SK-N-SH (cell line): ENCODE measurements around the gene MXD3. TPM values are rescaled to one million over a fixed set of nuclear protein-coding genes. Genes with fewer than 3 reads are reported as not detected.

Source experiments
- CTCF ChIA-PET: fragments of 300-600, 350-600 bp; formaldehyde crosslinking; extraction: SDS; loops from one replicate; lab custom pipeline; 2021; lab: Yijun Ruan, JAX
- POLR2A ChIA-PET: fragments of 350-600 bp; sonication (Branson Sonifier 250); formaldehyde crosslinking; extraction: SDS; loops from one replicate; lab custom pipeline; 2020; ENCODE audit warnings: antibody characterized with exemption, inconsistent platforms; lab: Yijun Ruan, JAX
- DNase-seq: peaks from one replicate; pipeline ENCODE4 v3.0.0; 2012
- H2AFZ ChIP-seq: fragments of 200-600 bp; sonication (generic); 2 replicates; pipeline ENCODE4 v1.8.1; 2016; ENCODE audit warnings: antibody characterized with exemption, mild to moderate bottlenecking, low read depth
- H3F3A ChIP-seq: fragments of 200-600 bp; sonication (generic); replicated peaks from 2 replicates; pipeline ENCODE3; 2016; ENCODE audit warnings: antibody characterized with exemption, mild to moderate bottlenecking; ENCODE audit not compliant: insufficient read depth
- H3K27ac ChIP-seq, 2 experiments: fragments of 200-500 bp in 1 of 2; fragments of 200-600 bp in 1 of 2; sonication (Bioruptor generic) in 1 of 2; sonication (generic), shearing (Covaris generic) in 1 of 2; 2 replicates each; pipeline versions ENCODE4 v1.5.1 to v1.6.1; 2014 to 2016; ENCODE audit warnings: low read depth in 2 of 2, inconsistent platforms in 1 of 2, low read length in 1 of 2, mild to moderate bottlenecking in 1 of 2, mixed read lengths in 1 of 2
- H3K27me3 ChIP-seq: fragments of 200-600 bp; sonication (generic), shearing (Covaris generic); 2 replicates; pipeline ENCODE4 v1.6.1; 2016; ENCODE audit warnings: mixed run types; ENCODE audit not compliant: insufficient read depth
- H3K36me3 ChIP-seq, 2 experiments: fragments of 200-500 bp in 1 of 2; fragments of 200-600 bp in 1 of 2; sonication (Bioruptor generic) in 1 of 2; sonication (generic) in 1 of 2; replicated peaks in 1 of 2; 2 replicates each; pipeline versions ENCODE3 to v1.5.1; 2014 to 2016; ENCODE audit warnings: low read length in 1 of 2, mild to moderate bottlenecking in 1 of 2; ENCODE audit not compliant: insufficient read depth in 2 of 2, control insufficient read depth in 1 of 2
- H3K4me1 ChIP-seq, 2 experiments: fragments of 200-500 bp in 1 of 2; fragments of 200-600 bp in 1 of 2; sonication (Bioruptor generic) in 1 of 2; sonication (generic), shearing (Covaris generic) in 1 of 2; 2 replicates each; pipeline versions ENCODE4 v1.5.1 to v1.6.1; 2014 to 2016; ENCODE audit warnings: low read depth in 1 of 2, low read length in 1 of 2, mixed run types in 1 of 2; ENCODE audit not compliant: insufficient read depth in 2 of 2, control insufficient read depth in 1 of 2
- H3K4me2 ChIP-seq: fragments of 200-600 bp; sonication (generic), shearing (Covaris generic); 2 replicates; pipeline ENCODE4 v1.6.1; 2017; ENCODE audit warnings: mixed run types
- H3K4me3 ChIP-seq, 2 experiments: fragments of 200-500 bp in 1 of 2; fragments of 200-600 bp in 1 of 2; sonication (Bioruptor generic) in 1 of 2; sonication (generic), shearing (Covaris generic) in 1 of 2; 2 replicates each; pipeline versions ENCODE4 v1.5.1 to v1.8.1; 2014 to 2016; ENCODE audit warnings: low read depth in 2 of 2, inconsistent platforms in 1 of 2, low read length in 1 of 2, mild to moderate bottlenecking in 1 of 2, mixed read lengths in 1 of 2, moderate library complexity in 1 of 2
- H3K79me2 ChIP-seq: fragments of 200-600 bp; sonication (generic); 2 replicates; pipeline ENCODE4 v1.8.1; 2017; ENCODE audit warnings: mild to moderate bottlenecking; ENCODE audit not compliant: insufficient read depth
- H3K9ac ChIP-seq: fragments of 200-600 bp; sonication (generic); 2 replicates; pipeline ENCODE4 v1.6.1; 2017; ENCODE audit warnings: mixed run types
- H3K9me2 ChIP-seq: fragments of 200-600 bp; sonication (generic); 2 replicates; pipeline ENCODE4 v1.6.1; 2017; ENCODE audit warnings: mixed run types
- H3K9me3 ChIP-seq: fragments of 200-600 bp; sonication (generic); 2 replicates; pipeline ENCODE4 v1.6.1; 2017; ENCODE audit warnings: mixed run types, mild to moderate bottlenecking, moderate library complexity
- H4K20me1 ChIP-seq: fragments of 200-600 bp; sonication (generic); 2 replicates; pipeline ENCODE4 v1.6.1; 2017; ENCODE audit warnings: mild to moderate bottlenecking, mixed run types; ENCODE audit not compliant: insufficient read depth
- ELF1 ChIP-seq: IDR thresholded peaks from 2 replicates; pipeline ENCODE4 v1.4.0; 2012
- EZH2phosphoT487 ChIP-seq: fragments of 200-600 bp; sonication (generic); IDR thresholded peaks from 2 replicates; pipeline ENCODE4 v1.6.1; 2017; ENCODE audit warnings: low read depth, mixed run types, mild to moderate bottlenecking, antibody characterized with exemption, moderate library complexity, borderline replicate concordance
- FOSL2 ChIP-seq: IDR thresholded peaks from 2 replicates; pipeline ENCODE4 v1.4.0; 2012; ENCODE audit warnings: low read depth, mild to moderate bottlenecking, moderate library complexity, borderline replicate concordance
- GABPA ChIP-seq: IDR thresholded peaks from 2 replicates; pipeline ENCODE4 v1.4.0; 2012; ENCODE audit warnings: low read depth, mild to moderate bottlenecking
- GATA2 ChIP-seq: sonication (generic); formaldehyde crosslinking; IDR thresholded peaks from 2 replicates; pipeline ENCODE4 v1.5.0; 2020; ENCODE audit warnings: mild to moderate bottlenecking, missing genetic modification reagents
- JUND ChIP-seq: IDR thresholded peaks from 2 replicates; pipeline ENCODE4 v1.4.0; 2012
- NFIC ChIP-seq: IDR thresholded peaks from 2 replicates; pipeline ENCODE4 v1.4.0; 2012; ENCODE audit warnings: borderline replicate concordance
- POLR2AphosphoS5 ChIP-seq: IDR thresholded peaks from 2 replicates; pipeline ENCODE4 v1.6.1; 2012; ENCODE audit warnings: low read depth, low read length
- RFX5 ChIP-seq: IDR thresholded peaks from 2 replicates; pipeline ENCODE4 v1.6.1; 2012; ENCODE audit warnings: mild to moderate bottlenecking, improper control_type of control experiment, low read length
- RXRA ChIP-seq: IDR thresholded peaks from 2 replicates; pipeline ENCODE4 v1.4.0; 2012; ENCODE audit warnings: low read depth, mild to moderate bottlenecking, borderline replicate concordance
- TAF1 ChIP-seq: IDR thresholded peaks from 2 replicates; pipeline ENCODE4 v1.6.1; 2012; ENCODE audit warnings: low read depth, mild to moderate bottlenecking, low read length, moderate library complexity, borderline replicate concordance
- TCF12 ChIP-seq: IDR thresholded peaks from 2 replicates; pipeline ENCODE4 v1.4.0; 2012
- YY1 ChIP-seq: IDR thresholded peaks from 2 replicates; pipeline ENCODE4 v1.4.0; 2012; ENCODE audit warnings: low read depth, mild to moderate bottlenecking
- WGBS: methylation state at CpG from one replicate; pipeline ENCODE4 v1.1.6; 2017; ENCODE audit warnings: low lambda C conversion rate; 5-methylcytosine and 5-hydroxymethylcytosine counted together
- polyA plus RNA-seq, 3 experiments: library from polyadenylated mRNA; depleted of rRNA; stranded (reverse); fragments of >200 nt; gene quantifications; 2 replicates each; pipeline ENCODE4 v1.2.3, GENCODE V29; 2012
- TF ChIP-seq, protein P1 (sequence below): IDR thresholded peaks from 2 replicates; pipeline ENCODE4; 2012
- TF ChIP-seq, protein P2 (sequence below): IDR thresholded peaks from 2 replicates; pipeline ENCODE4 v1.4.0; 2012; ENCODE audit warnings: low read depth
- TF ChIP-seq, protein P3 (sequence below): fragments of 150-350 bp; IDR thresholded peaks from 2 replicates; pipeline ENCODE4 v1.6.1; 2017; ENCODE audit warnings: antibody characterized with exemption, low read length, low read depth, borderline replicate concordance
- TF ChIP-seq, protein P4 (sequence below): IDR thresholded peaks from 2 replicates; pipeline ENCODE4 v1.6.1; 2012; ENCODE audit warnings: mild to moderate bottlenecking, low read depth, low read length, moderate library complexity
- TF ChIP-seq, protein P5 (sequence below): IDR thresholded peaks from 2 replicates; pipeline ENCODE4 v1.4.0; 2012; ENCODE audit warnings: low read depth, borderline replicate concordance

The MXD3 gene
- polyA plus RNA-seq, 1 of the 3 experiments (the other 2 are of a cell fraction), result 22.6 TPM

DNA sequence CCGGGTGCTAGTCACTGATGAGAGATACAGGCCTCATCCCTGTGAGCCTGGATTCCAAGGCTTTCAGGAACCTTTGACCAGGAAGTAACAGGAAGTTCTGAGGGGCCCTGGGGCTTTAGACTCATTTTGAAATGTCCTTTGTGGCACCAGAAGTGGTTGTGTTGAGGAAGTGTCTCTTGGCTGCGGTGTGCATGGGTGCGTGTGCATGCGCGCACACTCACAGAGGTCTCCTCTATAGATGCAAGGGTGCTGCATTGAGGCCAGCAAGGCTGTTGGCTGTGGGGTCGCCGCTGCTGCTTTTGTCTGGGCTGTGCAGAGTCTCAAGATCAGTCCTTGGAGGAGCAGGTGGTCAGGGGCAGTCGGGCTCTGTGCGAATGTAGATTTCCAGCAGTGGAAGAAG is 15.8 kb downstream of the MXD3 start:
- TF ChIP-seq POLR2AphosphoS5 (no peak), GABPA (no peak), TCF12 (no peak), YY1 (no peak), GATA2 (CRISPR knock-in tag) (no peak), JUND (no peak)
- TF ChIP-seq, protein P1, sequence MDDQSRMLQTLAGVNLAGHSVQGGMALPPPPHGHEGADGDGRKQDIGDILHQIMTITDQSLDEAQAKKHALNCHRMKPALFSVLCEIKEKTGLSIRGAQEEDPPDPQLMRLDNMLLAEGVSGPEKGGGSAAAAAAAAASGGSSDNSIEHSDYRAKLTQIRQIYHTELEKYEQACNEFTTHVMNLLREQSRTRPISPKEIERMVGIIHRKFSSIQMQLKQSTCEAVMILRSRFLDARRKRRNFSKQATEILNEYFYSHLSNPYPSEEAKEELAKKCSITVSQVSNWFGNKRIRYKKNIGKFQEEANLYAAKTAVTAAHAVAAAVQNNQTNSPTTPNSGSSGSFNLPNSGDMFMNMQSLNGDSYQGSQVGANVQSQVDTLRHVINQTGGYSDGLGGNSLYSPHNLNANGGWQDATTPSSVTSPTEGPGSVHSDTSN, result no peak
- TF ChIP-seq, protein P2, sequence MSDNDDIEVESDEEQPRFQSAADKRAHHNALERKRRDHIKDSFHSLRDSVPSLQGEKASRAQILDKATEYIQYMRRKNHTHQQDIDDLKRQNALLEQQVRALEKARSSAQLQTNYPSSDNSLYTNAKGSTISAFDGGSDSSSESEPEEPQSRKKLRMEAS, result no peak
- TF ChIP-seq, protein P3, sequence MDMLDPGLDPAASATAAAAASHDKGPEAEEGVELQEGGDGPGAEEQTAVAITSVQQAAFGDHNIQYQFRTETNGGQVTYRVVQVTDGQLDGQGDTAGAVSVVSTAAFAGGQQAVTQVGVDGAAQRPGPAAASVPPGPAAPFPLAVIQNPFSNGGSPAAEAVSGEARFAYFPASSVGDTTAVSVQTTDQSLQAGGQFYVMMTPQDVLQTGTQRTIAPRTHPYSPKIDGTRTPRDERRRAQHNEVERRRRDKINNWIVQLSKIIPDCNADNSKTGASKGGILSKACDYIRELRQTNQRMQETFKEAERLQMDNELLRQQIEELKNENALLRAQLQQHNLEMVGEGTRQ, result no peak
- Histone ChIP-seq H3K9ac (no peak overlapping the region), H3K27me3 (no peaks in the 10 kb centered on the region), H3K4me2 (no peak overlapping the region), H3K36me3 (peaks cover 28 to 78% of the 10 kb centered on the region in 2 experiments), H3F3A (peaks cover 7% of the 10 kb centered on the region), H3K4me3 (no peak overlapping the region), H3K9me3 (no peaks in the 10 kb centered on the region), H3K4me1 (peaks cover 0 to 2% of the 10 kb centered on the region in 2 experiments; a peak in 1 of 4 replicates), H3K9me2 (no peaks in the 10 kb centered on the region), H4K20me1 (no peaks in the 10 kb centered on the region), H2AFZ (no peak overlapping the region), H3K27ac (no peak overlapping the region), H3K79me2 (no peaks in the 10 kb centered on the region)
- WGBS, result 97% methylated on average over 8 of the region's 9 CpGs
- ChIA-PET POLR2A (no interaction called here), CTCF (interaction anchor here (0.8 to 1.9 kb wide), 2 partner anchors 14 to 182 kb away, joined by 3 to 4 read pairs; no protein-coding TSS in a partner anchor)
- no peak for DNase-seq

DNA sequence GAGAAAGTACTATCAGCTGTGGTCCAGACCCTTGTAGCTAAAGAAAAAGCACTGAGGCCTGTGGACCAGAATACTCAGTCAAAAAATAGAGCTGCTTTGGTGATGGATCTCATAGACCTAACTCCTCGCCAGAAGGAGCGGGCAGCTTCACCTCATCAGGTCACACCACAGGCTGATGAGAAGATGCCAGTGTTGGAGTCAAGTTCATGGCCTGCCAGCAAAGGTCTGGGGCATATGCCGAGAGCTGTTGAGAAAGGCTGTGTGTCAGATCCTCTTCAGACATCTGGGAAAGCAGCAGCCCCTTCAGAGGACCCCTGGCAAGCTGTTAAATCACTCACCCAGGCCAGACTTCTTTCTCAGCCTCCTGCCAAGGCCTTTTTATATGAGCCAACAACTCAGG is 17.1 kb downstream of the MXD3 start:
- H2AFZ ChIP-seq, result no peak overlapping the region
- no peaks in the 10 kb centered on the region for H4K20me1 ChIP-seq
- CTCF ChIA-PET, result interaction anchor here (0.7 to 2.4 kb wide), 7 partner anchors 7 to 183 kb away, joined by 3 to 8 read pairs (median 5); partner anchors contain the start of genes PRELID1 and RAB24
- DNase-seq, result no peak
- H3K4me1 ChIP-seq, result peaks cover 0 to under 1% of the 10 kb centered on the region in 2 experiments; a peak in 1 of 4 replicates
- H3K9me3 ChIP-seq, result no peaks in the 10 kb centered on the region
- H3F3A ChIP-seq, result no peaks in the 10 kb centered on the region
- POLR2A ChIA-PET, result no interaction called here
- H3K27me3 ChIP-seq, result no peaks in the 10 kb centered on the region
- peaks cover 41 to 73% of the 10 kb centered on the region in 2 experiments for H3K36me3 ChIP-seq
- no peak overlapping the region for H3K27ac ChIP-seq
- H3K4me2 ChIP-seq, result no peak overlapping the region
- H3K9ac ChIP-seq, result no peak overlapping the region
- no peak overlapping the region for H3K4me3 ChIP-seq
- 95% methylated on average over 2 of the region's 3 CpGs for WGBS
- no peaks in the 10 kb centered on the region for H3K9me2 ChIP-seq
- no peaks in the 10 kb centered on the region for H3K79me2 ChIP-seq
- TF ChIP-seq RXRA, result no peak
- no peak for TF ChIP-seq JUND
- TF ChIP-seq, protein P3, result no peak
- no peak for TF ChIP-seq GATA2 (CRISPR knock-in tag)
- TF ChIP-seq, protein P4, sequence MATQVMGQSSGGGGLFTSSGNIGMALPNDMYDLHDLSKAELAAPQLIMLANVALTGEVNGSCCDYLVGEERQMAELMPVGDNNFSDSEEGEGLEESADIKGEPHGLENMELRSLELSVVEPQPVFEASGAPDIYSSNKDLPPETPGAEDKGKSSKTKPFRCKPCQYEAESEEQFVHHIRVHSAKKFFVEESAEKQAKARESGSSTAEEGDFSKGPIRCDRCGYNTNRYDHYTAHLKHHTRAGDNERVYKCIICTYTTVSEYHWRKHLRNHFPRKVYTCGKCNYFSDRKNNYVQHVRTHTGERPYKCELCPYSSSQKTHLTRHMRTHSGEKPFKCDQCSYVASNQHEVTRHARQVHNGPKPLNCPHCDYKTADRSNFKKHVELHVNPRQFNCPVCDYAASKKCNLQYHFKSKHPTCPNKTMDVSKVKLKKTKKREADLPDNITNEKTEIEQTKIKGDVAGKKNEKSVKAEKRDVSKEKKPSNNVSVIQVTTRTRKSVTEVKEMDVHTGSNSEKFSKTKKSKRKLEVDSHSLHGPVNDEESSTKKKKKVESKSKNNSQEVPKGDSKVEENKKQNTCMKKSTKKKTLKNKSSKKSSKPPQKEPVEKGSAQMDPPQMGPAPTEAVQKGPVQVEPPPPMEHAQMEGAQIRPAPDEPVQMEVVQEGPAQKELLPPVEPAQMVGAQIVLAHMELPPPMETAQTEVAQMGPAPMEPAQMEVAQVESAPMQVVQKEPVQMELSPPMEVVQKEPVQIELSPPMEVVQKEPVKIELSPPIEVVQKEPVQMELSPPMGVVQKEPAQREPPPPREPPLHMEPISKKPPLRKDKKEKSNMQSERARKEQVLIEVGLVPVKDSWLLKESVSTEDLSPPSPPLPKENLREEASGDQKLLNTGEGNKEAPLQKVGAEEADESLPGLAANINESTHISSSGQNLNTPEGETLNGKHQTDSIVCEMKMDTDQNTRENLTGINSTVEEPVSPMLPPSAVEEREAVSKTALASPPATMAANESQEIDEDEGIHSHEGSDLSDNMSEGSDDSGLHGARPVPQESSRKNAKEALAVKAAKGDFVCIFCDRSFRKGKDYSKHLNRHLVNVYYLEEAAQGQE, result no peak
- no peak for TF ChIP-seq TAF1
- TF ChIP-seq EZH2phosphoT487, result no peak
- no peak for TF ChIP-seq NFIC
- no peak for TF ChIP-seq RFX5
- TF ChIP-seq, protein P5, sequence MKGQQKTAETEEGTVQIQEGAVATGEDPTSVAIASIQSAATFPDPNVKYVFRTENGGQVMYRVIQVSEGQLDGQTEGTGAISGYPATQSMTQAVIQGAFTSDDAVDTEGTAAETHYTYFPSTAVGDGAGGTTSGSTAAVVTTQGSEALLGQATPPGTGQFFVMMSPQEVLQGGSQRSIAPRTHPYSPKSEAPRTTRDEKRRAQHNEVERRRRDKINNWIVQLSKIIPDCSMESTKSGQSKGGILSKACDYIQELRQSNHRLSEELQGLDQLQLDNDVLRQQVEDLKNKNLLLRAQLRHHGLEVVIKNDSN, result no peak
- no peak for TF ChIP-seq FOSL2
- TF ChIP-seq, protein P1, result no peak
- TF ChIP-seq ELF1, result no peak
